RWPE1 (cell line): Measurements from ENCODE around the gene SEPTIN6.
A peak's percentile ranks its signal among the peaks of the same experiment; 100 is the strongest.

Source experiments
- CTCF ChIA-PET: fragments of 350-600 bp; sonication (Branson Sonifier 250); formaldehyde crosslinking; extraction: SDS; loops from one replicate; lab custom pipeline; 2021; lab: Yijun Ruan, JAX
- POLR2A ChIA-PET: fragments of 400-600 bp; formaldehyde crosslinking; extraction: SDS; loops from one replicate; lab custom pipeline; 2020; ENCODE audit warnings: antibody characterized with exemption; ENCODE audit not compliant: low non-redundant PET; lab: Yijun Ruan, JAX
- DNase-seq: peaks from one replicate; pipeline ENCODE4 v3.0.0; 2012; ENCODE audit warnings: low spot score
- H3K27ac ChIP-seq: fragments of 450-650 bp; 2 replicates; pipeline ENCODE4 v1.5.1; 2017
- CTCF ChIP-seq: fragments of 450-650 bp; conservative IDR thresholded peaks from 2 replicates; pipeline ENCODE4 v1.5.1; 2017; ENCODE audit warnings: low read depth, mild to moderate bottlenecking

The SEPTIN6 gene

GRCh38 chrX:119729408-119730201 lies 36.6 kb upstream of the SEPTIN6 start:
- POLR2A ChIA-PET, result no interaction called here
- CTCF ChIA-PET, result interaction anchor here (0.5 to 2.3 kb wide), 10 partner anchors 12 to 214 kb away, joined by 3 to 16 read pairs (median 3); no protein-coding TSS in a partner anchor
- peak; percentile 60 for TF ChIP-seq CTCF
- DNase-seq, result peak; percentile 28
- no peak overlapping the region for H3K27ac ChIP-seq

GRCh38 chrX:119728487-119728886 lies 35.5 kb upstream of the SEPTIN6 start:
- CTCF ChIA-PET, result interaction anchor here (0.5 to 2.3 kb wide), 3 partner anchors 11 to 119 kb away, joined by 3 to 16 read pairs (median 3); no protein-coding TSS in a partner anchor
- TF ChIP-seq CTCF, result no peak
- H3K27ac ChIP-seq, result no peak overlapping the region
- DNase-seq, result no peak
- POLR2A ChIA-PET, result no interaction called here

- ChIA-PET POLR2A (interaction anchor here (0.7 kb wide), 1 partner anchor 149 kb away, joined by 5 read pairs; no protein-coding TSS in a partner anchor), CTCF (interaction anchor here (0.6 kb wide), 1 partner anchor 18 kb away, joined by 3 read pairs; no protein-coding TSS in a partner anchor)
- DNase-seq, result no peak
- no peak for TF ChIP-seq CTCF
- H3K27ac ChIP-seq, result no peak overlapping the region
Observed at GRCh38 chrX:119726900-119727555, 34.1 kb upstream of the SEPTIN6 start.

GRCh38 chrX:119721926-119722325 lies 29.0 kb upstream of the SEPTIN6 start:
- TF ChIP-seq CTCF, result no peak
- DNase-seq, result no peak
- H3K27ac ChIP-seq, result no peak overlapping the region
- POLR2A ChIA-PET, result no interaction called here
- CTCF ChIA-PET, result no interaction called here

GRCh38 chrX:119721487-119721886 lies 28.5 kb upstream of the SEPTIN6 start:
- CTCF ChIA-PET, result no interaction called here
- POLR2A ChIA-PET, result no interaction called here
- no peak for DNase-seq
- no peak overlapping the region for H3K27ac ChIP-seq
- TF ChIP-seq CTCF, result no peak

- no peak overlapping the region for H3K27ac ChIP-seq
- no peak for DNase-seq
- no peak for TF ChIP-seq CTCF
- POLR2A ChIA-PET, result no interaction called here
- CTCF ChIA-PET, result interaction anchor here (0.8 kb wide), 1 partner anchor 416 kb away, joined by 3 read pairs; no protein-coding TSS in a partner anchor
Observed at GRCh38 chrX:119709630-119710029, 16.7 kb upstream of the SEPTIN6 start.
